Nephron progenitor cell (in vitro differentiated cells): ENCODE measurements around the gene ABCC4.

Experiments used
- DNase-seq: peaks from one replicate; pipeline ENCODE4 v3.0.0; 2021
- H3K27ac Mint-ChIP-seq: 2 replicates; pipeline ENCODE4 v1.8.0; 2021; ENCODE audit warnings: mild to moderate bottlenecking, moderate library complexity, mixed read lengths
- H3K27me3 Mint-ChIP-seq: 2 replicates; pipeline ENCODE4 v1.8.0; 2021; ENCODE audit warnings: mild to moderate bottlenecking, low read depth, mixed read lengths; ENCODE audit not compliant: poor library complexity
- H3K36me3 Mint-ChIP-seq: 2 replicates; pipeline ENCODE4 v1.8.0; 2021; ENCODE audit warnings: low read depth, mixed read lengths
- H3K4me1 Mint-ChIP-seq: 2 replicates; pipeline ENCODE4 v1.8.0; 2021; ENCODE audit warnings: mixed read lengths
- H3K4me3 Mint-ChIP-seq: 2 replicates; pipeline ENCODE4 v1.8.0; 2021; ENCODE audit warnings: mild to moderate bottlenecking, moderate library complexity, mixed read lengths
- H3K9me3 Mint-ChIP-seq: 2 replicates; pipeline ENCODE4 v1.8.0; 2021; ENCODE audit warnings: mild to moderate bottlenecking, moderate library complexity, mixed read lengths
- TF ChIP-seq, protein P1 (sequence below): fragments of 200-600 bp; sonication (generic); IDR thresholded peaks from 2 replicates; pipeline ENCODE4 v1.5.0; 2021; ENCODE audit warnings: antibody characterized with exemption

Gene ABCC4

DNA sequence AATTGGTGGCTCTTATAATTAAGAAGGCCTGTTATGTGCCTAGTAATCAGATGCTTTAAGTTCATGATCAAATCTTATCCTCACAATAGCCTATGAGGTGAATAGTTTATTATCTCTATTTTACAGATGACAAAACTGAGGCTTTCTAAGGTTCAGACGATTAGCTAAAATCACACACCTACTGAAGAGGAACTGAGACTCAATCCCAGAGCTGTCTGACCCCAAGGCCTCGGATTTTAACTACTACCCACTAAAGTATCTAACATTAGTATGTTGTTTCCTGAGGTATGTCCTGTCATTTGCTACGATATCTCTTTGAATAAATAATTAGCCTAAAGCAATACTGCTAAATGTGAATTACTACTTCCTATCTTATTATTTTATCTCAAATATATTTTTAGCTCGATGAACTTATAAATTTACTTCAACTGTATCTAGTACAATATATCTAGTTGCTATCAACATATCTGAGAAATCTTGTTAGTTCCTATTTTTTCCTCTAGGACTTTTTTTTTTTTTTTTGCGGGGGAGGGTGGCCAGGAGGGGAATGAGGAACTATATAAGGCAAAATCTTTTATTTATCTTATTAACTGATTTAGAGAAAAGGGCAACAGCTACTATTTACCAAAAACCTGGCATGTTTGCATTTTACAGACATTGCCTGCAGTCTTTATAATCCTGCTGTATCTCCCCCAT lies 118.5 kb downstream of the ABCC4 start:
- Mint-ChIP-seq H3K36me3 (peaks cover 42% of the 10 kb centered on the region), H3K27me3 (no peaks in the 10 kb centered on the region), H3K27ac (no peak overlapping the region), H3K9me3 (peaks cover 14% of the 10 kb centered on the region), H3K4me1 (no peaks in the 10 kb centered on the region), H3K4me3 (no peak overlapping the region)
- no peak for DNase-seq
- TF ChIP-seq, protein P1, sequence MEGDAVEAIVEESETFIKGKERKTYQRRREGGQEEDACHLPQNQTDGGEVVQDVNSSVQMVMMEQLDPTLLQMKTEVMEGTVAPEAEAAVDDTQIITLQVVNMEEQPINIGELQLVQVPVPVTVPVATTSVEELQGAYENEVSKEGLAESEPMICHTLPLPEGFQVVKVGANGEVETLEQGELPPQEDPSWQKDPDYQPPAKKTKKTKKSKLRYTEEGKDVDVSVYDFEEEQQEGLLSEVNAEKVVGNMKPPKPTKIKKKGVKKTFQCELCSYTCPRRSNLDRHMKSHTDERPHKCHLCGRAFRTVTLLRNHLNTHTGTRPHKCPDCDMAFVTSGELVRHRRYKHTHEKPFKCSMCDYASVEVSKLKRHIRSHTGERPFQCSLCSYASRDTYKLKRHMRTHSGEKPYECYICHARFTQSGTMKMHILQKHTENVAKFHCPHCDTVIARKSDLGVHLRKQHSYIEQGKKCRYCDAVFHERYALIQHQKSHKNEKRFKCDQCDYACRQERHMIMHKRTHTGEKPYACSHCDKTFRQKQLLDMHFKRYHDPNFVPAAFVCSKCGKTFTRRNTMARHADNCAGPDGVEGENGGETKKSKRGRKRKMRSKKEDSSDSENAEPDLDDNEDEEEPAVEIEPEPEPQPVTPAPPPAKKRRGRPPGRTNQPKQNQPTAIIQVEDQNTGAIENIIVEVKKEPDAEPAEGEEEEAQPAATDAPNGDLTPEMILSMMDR: no peak

DNA sequence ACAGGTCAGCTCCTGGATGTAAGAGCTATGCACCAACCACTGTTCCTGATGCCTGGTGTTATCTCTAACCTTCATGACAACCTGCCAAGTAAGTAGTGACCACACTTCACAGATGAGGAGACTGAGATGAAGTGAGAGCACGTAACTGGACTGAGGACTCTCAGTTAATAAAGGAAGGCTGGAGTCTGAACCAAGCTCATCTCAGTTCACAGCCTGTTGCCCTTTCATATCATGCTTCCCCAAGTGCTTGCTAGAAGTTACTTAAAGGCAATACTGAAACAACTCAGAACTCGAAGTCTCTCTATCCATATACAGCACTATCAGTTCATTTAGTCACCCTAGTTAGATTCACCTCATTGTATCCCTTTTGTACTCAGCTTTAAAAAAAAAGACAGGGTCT lies 119.7 kb downstream of the ABCC4 start:
- H3K4me1 Mint-ChIP-seq: no peaks in the 10 kb centered on the region
- H3K36me3 Mint-ChIP-seq: peaks cover 40% of the 10 kb centered on the region
- H3K27ac Mint-ChIP-seq: no peak overlapping the region
- peaks cover 14% of the 10 kb centered on the region for H3K9me3 Mint-ChIP-seq
- DNase-seq: no peak
- TF ChIP-seq, protein P1: no peak
- H3K4me3 Mint-ChIP-seq: no peak overlapping the region
- no peaks in the 10 kb centered on the region for H3K27me3 Mint-ChIP-seq

DNA sequence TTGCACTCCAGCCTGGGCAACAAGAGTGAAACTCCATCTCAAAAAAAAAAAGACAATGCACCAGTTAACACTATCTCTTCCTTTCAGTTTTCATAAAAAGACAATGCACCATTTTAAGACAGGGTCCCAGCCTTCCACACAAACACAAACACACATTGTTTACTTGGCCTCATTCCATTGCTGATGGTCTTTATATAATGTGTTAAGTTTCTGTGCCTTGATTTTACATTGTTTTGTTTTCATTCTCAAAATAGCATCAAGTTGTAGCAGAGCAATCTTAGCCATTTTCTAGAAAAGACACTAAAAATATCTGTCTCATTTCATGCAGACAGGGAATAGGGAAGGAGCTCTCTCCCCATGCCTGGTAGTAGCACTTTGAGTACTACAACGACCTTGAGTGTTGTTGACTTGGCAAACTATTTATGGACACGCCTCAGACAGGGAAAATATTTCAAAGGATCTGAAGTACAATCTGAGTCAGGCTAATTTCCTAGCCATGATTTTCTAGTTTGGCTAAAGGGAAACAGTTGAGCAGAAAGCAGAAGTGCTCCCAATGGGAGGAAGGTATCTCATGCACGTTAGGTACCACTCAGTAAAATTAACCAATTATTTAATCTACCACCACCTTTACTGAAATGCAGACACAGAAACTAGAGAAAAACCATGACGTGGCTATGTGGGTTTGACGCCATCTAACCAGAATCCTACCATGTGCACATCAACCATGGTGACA lies 120.6 kb downstream of the ABCC4 start:
- no peak overlapping the region for H3K4me3 Mint-ChIP-seq

DNA sequence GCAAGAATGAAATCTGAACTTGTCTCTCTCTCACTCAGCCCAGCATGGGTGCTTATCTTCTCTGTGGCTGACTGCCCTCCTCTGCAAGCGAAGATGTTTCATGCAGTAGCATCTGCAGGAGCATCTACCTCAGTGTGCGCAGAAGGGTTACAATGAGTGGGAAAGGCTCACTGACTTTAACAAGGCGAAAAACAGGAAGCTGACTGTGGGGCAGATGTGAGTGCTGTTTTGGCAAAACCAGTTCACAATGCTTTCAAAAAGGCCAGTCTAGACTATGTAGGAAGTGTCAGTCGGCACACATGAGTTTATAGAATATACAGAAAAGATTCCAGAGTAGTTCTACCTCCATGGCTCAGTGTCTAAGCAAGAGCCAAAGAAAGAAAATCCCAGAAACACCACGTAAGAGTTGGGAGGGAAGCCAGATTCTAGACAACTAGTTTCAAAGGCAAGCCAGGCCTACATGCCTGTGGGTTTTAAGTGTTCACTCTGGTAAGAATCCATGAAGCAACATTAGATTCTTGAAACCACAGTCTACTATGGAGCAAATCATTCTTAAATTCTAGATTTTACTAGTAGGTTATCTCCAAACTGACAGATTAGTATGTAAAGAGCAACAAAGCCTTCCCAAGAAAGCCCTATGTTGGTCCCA lies 124.5 kb downstream of the ABCC4 start:
- TF ChIP-seq, protein P1: no peak
- Mint-ChIP-seq H3K4me1 (peaks cover 22% of the 10 kb centered on the region), H3K27ac (no peak overlapping the region), H3K27me3 (peaks cover 3% of the 10 kb centered on the region), H3K9me3 (peaks cover 18% of the 10 kb centered on the region), H3K4me3 (no peak overlapping the region), H3K36me3 (peaks cover 59% of the 10 kb centered on the region)
- no peak for DNase-seq

More for the DNA sequence above, 120.6 kb downstream of the ABCC4 start:
- TF ChIP-seq, protein P1: no peak
- Mint-ChIP-seq H3K27ac (no peak overlapping the region), H3K9me3 (peaks cover 14% of the 10 kb centered on the region), H3K4me1 (no peaks in the 10 kb centered on the region), H3K36me3 (peaks cover 32% of the 10 kb centered on the region), H3K27me3 (no peaks in the 10 kb centered on the region)
- DNase-seq: no peak

DNA sequence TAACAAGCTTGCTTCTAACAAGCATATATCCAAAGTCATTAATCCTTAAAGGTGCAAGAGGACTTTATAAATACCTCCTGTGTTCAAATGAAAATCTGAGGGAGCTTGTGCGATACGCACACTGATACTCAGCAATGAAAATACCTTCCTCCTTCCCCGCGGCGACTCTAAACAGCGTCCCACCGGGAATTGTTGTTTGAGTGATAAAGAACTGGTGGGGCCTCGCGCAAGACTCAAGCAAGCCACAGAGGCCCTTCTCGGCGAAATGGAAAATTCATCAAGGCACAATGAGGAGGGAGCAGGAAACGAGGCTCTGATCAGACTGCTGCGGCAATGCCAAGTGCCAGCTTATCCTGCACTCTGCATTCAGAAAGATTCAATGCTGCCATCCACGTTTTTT lies 126.7 kb downstream of the ABCC4 start:
- H3K27me3 Mint-ChIP-seq: peaks cover 3% of the 10 kb centered on the region
- no peak overlapping the region for H3K27ac Mint-ChIP-seq
- peaks cover 22% of the 10 kb centered on the region for H3K4me1 Mint-ChIP-seq
- peaks cover 67% of the 10 kb centered on the region for H3K36me3 Mint-ChIP-seq
- H3K9me3 Mint-ChIP-seq: peaks cover 7% of the 10 kb centered on the region
- TF ChIP-seq, protein P1: no peak
- H3K4me3 Mint-ChIP-seq: no peak overlapping the region
- no peak for DNase-seq
